ENCODE measurements around the gene SPTLC2.

DNA sequence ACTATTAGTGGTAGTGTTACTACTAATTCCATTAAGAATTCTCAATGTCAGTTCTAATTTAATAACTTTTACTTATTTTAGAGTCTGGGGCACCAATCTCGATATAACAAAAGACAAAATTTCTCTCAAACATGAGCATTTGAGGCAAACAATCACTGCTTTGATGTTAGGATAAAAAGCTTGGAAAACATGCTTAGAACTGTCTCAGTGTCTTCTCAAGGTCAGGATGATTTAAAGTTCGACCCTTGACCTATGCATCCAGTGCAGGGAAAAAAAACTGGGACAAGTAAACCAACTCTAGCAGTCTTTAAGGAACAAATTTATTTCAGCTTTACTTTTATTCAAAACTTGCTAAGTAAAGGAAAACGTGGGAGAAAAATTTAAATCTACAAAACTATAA, 31.1 kb downstream of the SPTLC2 start:
- TF ChIP-seq, protein P1, sequence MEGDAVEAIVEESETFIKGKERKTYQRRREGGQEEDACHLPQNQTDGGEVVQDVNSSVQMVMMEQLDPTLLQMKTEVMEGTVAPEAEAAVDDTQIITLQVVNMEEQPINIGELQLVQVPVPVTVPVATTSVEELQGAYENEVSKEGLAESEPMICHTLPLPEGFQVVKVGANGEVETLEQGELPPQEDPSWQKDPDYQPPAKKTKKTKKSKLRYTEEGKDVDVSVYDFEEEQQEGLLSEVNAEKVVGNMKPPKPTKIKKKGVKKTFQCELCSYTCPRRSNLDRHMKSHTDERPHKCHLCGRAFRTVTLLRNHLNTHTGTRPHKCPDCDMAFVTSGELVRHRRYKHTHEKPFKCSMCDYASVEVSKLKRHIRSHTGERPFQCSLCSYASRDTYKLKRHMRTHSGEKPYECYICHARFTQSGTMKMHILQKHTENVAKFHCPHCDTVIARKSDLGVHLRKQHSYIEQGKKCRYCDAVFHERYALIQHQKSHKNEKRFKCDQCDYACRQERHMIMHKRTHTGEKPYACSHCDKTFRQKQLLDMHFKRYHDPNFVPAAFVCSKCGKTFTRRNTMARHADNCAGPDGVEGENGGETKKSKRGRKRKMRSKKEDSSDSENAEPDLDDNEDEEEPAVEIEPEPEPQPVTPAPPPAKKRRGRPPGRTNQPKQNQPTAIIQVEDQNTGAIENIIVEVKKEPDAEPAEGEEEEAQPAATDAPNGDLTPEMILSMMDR (IDR thresholded peaks at IDR 0.05) = no peak
- TF ChIP-seq POLR2A (IDR thresholded peaks at IDR 0.05) (no peak), EP300 (IDR thresholded peaks at IDR 0.05) (no peak)

Data from ovary (tissue), 3 donors.